NCI-H1930 (cell line): ENCODE results near the gene PDLIM5.
"Not testable (repeated sequence)": the region's sequence is repeated elsewhere in the genome, so short reads cannot be mapped to it uniquely, and the experiment has no call there.

Experiments
- DNase-seq, 2 experiments: peaks; one replicate each; lab custom pipeline; 2025; lab: John Stamatoyannopoulos, UW

PDLIM5 gene

DNA sequence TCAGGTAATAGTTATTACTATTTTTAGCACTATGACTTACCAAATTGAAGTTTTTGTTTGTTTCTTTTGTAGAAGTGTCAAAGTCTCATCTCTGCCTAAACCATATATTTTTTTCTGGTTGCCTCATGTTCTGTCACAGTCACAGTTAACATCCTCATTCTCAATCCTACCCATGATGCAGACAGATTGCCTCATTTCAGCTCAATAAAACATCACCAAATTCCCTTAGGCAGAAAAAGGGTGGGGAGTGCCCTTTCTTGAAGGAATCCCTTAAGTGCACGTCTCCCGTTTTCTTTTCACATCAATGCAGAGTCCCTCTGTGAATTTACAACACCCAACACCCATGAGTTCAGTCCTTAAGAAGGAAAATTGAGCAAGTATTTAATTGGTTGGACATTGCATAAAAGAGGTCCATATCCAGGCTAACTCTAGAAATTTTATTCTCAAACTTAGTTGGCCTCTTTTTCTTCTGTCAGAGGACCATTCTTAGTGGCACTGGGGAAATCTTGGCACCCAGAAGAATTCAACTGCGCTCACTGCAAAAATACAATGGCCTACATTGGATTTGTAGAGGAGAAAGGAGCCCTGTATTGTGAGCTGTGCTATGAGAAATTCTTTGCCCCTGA lies 202.4 kb downstream of the PDLIM5 start:
- DNase-seq, result no peak

DNA sequence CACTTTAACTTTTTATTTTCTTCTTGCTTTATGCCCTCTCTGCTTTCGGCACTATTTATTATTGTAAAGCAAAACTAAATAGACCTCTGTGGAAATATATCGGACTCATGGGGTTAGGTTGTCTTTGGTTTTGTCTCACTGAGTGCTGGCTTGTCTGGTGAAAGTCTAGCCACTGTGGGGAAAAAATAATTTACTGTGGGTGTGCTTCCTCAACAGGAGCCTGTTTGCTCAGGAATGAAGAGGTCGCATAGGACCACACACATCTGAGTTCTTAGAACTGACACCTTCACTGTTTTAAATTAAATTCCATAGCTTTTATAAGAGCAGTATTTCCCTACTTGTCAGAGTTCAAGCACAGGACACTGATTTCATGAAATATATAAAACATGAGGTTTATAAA lies 203.0 kb downstream of the PDLIM5 start:
- DNase-seq, result no peak

DNA sequence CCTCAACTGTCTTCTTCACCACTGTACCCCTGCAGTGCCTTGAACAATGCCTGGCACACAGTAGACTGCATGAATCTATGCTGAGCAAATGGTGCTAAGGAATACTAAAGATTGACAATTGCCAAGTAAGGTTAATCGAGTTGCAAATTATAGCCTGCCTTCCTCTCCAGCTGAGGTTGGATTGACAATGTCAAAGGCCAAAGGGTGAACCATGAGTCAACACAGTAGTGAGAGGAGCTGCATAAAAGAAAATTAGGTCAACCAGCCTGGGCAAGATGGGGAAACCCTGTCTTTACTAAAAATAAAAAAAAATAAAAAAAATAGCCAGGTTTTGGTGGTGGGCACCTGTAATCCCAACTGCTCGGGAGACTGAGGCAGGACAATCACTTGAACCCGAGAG lies 208.9 kb downstream of the PDLIM5 start:
- no peak for DNase-seq

DNA sequence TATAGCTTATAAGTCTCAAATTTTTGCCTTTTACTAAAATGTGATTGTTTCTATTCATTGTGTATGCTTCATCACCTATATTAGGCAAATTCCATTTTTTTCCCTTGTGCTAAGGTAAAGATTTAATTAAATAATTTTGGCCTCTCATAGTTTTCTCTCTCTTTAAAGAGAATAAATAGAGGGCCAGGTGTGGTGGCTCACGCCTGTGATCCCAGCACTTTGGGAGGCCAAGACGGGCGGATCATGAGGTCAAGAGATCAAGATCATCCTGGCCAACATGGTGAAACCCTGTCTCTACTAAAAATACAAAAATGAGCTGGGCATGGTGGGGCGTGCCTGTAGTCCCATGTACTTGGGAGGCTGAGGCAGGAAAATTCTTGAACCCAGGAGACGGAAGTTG lies 213.3 kb downstream of the PDLIM5 start:
- not testable (repeated sequence) for DNase-seq

DNA sequence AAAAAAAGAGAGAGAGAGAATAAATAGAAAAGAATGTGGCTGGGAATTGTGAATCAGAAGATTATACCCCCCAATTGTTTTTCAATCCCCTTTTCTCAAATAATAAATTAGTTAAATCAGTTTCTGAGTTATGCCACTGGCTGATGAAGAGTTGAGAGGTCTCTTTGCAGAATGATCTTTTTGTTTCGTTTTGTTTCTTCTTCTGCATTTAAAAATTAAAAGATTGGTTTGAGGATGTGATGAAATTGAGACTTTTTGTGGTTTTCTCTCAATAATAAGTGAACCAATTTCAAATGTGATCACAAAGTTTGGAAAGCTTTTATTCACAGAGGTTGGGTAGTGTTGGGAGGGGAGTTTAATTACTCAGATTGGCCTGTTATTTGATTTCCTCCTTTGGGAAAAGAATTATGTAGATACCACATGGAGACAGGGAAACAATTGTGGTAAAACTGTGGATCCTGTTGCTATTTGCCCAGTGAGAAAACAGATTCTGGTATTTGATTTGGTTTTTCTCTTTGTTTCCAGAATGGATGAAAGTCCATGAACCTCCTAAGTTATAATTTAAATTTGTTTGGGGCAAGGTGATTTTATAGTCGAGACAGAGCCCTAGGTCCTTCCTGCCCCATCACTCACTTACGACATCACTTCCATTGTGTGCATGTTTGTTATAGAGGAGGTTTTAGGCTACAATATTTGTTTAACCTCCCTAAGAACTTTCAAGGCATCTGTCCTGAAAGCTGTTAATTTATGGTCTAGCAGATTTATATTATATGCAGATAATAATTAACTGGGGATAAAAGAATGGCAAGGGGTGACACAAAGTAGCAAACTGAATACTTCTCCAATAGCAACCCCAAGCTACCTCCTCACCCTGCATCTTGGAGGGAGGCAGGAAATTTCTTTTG lies 214.0 kb downstream of the PDLIM5 start:
- DNase-seq, result peak in 1 of 2 experiments; percentile 11

DNA sequence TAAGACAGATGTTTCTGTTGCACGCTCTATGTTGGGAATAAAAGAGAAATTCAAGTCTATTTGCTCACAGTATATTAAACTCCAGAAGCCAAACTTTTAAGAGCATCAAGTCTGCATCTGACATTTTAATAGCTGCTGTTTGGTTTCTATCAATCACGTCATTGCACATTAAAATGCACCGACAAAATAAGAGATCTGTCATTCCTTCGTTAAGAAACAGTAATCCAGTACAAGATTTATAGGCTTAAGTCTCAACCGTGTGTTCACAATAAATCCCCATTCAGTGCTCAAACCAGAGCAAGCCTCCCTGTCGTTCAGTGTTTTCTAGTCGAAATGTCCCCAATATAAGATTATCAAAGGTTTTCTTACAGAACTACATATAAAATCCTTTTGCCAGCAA lies 217.0 kb downstream of the PDLIM5 start:
- DNase-seq, result no peak

DNA sequence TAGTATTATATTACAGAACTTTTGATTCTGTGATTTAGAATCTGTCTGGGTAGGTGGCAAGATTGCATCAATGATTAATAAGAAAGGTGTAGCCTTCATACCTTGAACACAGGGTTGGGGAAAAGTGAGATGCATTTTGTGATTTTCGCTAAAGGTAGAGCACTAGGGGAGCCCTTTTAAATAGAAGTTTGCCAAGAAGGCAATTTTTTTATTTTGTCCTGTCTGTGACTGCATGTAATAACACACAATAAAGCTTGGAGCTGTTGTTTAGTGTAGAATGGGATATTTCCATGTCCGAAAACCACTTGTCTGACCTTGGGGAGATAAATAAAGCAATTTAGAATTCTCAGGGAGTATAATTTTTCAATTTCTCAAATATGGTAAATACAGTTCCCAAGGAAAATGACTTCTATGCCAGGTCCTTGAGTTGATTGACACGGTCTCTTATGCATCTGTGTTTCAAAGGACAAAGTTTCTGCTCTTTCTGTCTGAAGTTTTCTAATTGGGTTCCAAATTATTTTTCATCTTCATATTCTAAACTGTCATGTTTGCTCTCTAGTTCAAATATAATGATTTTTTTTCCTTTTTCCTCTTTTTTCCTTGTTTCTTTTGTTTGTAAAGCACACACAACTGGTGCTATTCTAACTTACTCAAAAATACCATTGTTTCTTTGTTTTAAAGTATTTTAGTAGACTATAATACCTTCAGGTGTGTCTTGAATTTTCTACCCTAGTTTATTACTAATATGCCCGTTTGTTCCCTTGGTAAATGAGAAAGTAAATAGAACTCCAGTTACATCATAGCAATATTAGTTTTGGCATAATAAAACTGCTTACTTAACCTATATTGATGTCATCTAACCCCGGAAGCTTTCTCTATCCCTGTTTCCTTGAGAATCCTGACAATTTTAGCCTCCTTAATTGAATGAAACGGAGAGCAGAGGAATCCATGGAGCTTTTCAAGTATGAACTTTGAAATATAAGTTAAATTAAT lies 218.2 kb downstream of the PDLIM5 start:
- no peak for DNase-seq

DNA sequence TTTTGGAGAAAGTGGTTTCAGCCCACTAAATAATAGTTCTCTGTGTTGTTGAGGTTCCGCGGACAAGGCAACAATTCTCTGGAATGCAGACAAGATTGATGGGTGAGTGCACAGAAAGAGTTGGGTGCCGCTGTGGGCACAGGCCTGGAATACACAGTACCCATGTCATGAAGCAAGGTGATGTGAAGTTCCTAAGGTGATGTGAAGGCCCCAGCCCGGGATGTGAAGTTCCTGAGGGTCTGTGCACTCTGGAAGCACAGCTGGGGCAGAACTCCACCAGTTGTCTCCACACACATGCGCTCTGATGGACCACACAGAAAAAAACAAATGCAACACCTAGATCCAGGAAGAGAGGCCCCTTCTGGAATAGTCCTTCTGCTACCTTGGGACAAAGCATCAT lies 219.4 kb downstream of the PDLIM5 start:
- no peak for DNase-seq

DNA sequence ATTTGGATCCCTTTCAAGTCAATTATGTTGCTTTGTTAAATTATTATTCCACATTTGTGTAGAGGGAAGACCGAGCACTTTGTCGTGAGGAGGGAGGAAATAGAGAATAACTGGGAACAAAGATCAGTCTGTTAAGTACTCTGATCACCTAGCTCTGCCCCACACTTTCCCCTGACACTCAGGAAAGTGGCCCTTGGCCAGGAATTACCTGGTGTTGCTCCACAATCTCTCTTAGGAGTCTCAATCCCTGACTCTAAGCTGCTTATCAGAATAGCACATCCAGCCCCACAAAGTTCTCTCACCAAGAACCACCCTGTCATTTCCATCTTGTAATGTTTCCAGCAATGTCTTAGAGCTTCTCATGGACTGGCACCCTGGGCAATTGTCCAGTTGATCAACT lies 222.2 kb downstream of the PDLIM5 start:
- no peak for DNase-seq

DNA sequence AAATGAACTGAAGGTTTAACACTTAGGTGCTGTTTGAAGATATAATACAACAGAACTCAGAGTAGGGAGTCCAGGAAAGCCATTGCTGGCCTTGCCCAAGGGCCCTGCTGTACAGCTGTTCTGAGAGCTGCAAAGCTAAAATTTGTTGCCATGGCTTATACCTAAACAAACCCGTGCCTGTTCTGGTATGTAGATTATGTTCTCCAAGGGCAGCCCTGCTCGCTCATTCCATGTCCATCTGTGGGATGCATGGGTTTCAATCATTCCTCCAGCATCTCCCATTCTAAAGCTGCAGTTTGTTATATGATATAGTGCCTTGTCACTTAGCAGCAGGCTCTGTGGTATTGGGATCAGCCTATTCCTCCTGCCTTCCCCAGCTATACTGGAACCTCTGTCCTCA lies 225.2 kb downstream of the PDLIM5 start:
- DNase-seq, result no peak

DNA sequence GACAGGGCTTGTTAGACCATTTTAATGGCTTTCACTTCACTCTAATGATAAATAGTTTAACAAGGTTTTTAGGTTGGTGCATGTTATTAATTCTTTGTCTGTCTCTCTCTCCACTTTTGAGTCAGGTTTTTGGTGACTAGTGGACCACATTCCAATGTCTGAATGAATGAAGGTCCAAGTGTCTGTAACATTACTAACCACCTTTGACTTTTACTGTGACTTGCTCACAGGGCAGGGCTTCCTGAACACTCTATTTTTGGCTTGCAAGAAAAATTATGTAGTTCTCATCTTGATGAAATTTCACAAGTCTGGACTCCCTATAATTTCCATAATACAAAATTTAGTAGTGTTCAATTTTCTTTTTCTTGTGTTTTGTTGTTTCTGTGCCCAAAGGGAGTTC lies 227.2 kb downstream of the PDLIM5 start:
- DNase-seq, result no peak

DNA sequence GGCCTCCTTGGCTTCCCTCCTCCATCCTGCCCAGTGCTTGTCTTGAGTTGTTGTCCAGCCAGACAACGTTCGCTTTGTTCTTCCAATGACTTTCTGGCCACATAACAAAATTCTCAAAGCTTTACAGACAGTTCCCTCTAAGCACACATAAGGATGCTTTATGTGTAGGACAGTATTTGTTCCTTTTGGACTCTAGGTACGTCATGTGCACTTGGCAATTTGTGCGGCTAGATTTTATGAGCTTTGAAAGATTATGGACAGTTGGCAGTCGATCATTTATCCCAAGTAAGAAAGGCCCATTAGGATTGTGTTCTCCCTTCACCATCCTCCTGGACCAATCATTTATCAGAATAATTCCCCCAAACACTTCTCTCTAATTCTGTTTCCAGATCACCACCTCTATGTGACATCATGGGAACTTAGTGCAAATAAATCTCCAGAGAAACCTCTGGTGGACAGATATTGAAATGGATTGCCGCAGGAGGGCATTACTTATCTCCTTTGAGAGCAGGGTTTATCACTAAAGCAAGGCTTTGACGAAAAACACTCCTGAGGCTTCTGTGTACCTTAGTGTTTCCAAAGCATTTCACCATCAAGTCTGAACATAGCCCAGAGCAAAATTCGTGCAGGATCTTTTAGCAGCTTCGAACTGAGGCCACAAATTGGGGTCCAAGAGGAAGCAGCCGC lies 228.6 kb downstream of the PDLIM5 start:
- no peak for DNase-seq

DNA sequence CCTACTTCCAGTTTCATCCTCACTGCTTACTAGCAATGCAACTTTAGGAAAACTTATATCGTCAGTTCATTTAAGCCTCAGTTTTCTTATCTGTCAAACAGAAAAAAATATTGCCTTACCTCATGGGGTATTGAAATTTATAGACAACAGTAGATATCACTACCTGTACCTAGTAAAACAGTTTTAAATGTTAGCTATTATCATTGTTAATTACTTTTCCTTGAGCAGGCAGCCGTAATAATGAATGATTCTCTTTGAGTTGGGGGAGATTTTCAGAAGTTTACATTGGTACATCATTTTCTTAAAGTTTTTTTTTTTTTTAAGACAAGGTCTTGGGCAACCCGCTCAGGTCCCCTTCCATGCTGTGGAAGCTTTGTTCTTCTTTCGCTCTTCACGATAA lies 234.3 kb downstream of the PDLIM5 start:
- DNase-seq, result no peak

DNA sequence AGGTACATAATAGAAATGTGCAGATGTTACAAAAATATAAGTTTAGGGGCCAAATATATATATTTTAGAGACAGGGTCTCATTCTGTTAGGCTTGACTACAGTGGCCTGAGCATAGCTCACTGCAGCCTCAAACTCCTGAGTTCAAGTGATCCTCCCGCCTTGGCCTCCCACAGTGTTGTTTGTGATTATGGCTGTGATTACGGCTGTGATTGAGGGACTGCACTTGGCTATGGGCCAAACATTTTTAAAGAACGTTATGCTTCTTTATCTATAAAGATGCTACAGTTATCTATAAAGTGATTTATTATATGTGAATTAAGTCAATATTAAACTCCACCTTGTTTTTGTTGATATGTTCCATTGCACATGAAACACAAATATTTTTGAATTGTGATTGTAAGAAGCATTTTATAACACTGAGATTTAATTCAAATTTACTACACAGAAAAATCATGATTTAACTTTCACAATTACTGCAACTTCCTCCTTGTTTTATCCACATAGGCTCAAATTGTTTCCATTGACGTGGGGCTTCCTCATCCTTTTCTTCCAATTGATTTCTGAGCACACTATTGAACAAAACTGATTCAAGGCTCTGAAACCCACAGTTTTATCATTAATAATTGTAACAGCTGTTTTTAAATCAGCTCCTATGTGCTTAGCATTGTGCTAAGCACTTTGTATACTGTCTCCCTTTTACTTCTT lies 237.6 kb downstream of the PDLIM5 start:
- DNase-seq, result no peak

DNA sequence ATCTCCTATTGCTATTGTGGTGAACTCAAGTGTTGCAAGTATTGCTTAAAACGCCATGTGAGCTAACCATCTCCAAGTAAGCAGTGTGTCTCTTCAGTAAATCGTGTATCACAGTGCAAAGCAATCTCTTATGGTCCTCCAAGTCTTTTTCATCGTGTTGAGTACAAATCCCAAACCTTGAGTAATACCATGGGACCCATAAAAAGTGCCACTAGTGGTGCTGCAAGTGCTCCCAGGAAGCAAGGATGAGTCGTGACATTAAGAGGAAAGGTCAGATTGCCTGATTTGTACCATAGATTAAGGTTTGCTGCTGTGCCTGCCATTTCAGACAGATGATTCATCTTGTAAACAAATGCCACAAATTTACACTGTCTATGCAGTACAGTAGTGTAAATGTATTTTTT lies 239.1 kb downstream of the PDLIM5 start:
- DNase-seq, result no peak

DNA sequence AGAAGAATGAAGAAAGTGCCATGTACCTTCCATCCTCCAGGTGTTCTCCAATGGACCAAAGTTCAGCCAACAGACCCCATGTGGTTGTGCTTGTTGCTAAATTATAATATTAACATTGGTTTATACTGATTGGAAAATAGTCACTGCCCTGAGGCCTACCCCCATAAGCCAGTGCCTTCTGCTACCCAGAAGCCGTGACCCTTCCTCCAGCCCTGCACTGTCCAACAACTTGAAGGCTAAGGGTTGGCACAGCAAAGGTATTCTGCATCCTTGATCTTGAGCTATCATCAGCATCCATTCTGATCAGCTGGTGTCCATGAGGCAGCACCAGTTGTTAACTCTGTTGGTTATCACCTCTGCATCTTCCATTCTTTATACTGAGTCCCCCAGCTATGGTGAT lies 239.8 kb downstream of the PDLIM5 start:
- DNase-seq, result no peak

DNA sequence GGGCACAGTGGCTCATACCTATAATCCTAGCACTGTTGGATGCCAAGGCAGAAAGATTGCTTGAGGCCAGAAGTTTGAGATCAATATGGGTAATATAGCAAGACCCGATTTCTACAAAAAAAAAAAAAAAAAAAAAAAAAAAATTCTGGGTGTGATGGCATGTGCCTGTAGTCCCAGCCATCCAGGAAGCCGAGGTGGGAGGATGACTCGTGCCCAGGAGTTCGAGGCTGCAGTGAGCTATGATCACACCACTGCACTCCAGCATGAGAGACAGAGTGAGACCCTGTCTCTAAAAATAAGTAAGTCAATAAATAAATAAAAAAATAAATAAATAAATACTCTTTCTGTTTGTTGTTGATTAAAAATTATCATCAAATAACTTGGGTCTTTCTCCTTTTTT lies 243.6 kb downstream of the PDLIM5 start:
- DNase-seq, result no peak

DNA sequence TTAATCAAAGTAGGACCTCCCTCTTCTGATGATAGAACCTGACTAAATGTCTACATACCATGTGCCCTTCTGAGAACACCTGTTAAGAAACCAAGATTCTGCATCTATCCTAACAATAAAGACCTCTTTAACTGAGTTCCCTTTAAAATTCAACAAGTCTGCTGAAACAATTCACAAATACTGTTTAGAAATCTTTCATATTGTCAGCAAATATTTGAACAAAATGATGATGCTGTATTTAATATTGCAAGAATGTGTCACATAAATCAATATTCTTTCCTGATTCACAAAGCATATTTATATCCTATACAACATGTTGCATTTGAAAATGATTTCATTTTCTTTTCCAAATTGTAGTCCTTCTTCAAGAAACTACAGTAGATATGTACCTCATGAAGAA lies 246.4 kb downstream of the PDLIM5 start:
- DNase-seq, result no peak

DNA sequence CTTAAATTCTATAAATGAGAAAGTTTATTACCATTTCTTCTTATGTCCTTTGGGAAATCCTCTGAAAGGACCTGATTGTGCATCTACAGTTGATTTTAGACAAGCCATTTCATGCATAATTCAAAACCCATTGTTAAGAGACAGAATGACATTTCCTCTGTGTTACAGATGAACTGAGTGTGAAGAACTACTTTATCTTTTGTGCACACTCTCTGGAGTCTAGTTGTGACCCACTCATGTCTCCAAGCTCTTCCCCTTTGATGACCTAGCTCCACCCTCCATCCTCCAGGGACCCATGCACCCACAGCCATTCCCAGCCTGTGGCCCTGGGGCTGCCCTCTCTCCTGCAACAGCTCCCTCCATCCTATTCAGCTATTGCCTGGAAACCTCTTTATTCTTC lies 248.6 kb downstream of the PDLIM5 start:
- DNase-seq, result no peak

DNA sequence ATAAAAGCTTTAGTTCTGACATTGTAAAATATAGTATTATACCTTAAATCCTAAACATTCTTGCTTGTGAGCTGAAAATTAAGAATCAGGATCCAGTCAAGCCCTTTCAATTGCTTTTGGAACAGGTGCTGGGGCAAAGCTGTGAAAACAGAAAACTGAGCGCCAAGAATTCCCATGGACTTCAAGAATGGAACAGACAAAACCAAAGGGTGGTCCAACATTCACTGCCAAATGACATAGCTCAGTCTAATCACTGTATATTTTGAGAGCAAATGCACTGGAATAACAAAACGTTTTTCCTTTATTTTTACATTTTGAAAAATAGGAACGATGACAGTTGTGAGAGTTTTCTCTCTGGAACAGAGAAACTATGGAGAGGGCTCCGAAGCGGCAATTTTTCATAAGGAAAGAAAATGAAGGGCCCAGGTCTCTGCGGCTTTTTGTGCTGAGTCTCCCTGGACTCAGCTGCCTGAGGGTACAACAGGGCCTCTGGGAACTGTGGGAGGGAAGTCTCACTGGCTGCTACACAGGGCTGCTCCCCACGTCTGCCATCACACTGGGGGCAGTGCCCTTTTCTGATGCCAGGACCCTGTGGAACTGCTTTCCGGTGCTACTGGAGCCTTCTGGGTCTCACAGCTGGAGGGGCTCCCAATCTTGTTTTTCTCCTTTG lies 250.0 kb downstream of the PDLIM5 start:
- DNase-seq, result no peak

DNA sequence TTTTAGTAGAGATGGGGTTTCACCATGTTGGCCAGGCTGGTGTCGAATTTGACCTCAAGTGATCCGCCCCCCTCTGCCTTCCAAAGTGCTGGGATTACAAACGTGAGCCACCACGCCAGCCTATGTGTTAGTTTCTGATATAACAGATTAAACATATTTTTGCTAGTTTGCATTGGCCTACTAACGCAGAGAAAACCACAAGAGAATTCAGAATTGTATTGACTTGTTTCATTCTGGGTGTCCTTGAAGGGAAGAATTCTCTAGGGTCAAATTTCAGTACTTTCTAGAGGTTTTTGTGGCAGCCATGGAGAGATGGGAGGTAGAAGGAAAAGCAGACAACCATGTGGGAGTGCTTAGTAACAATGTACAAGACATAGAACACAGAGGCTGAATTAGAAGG lies 259.9 kb downstream of the PDLIM5 start:
- DNase-seq, result no peak
